H9 (cell line): ENCODE data around the gene CAMK2N1. TPM values are rescaled to one million over a fixed set of nuclear protein-coding genes. Genes with fewer than 3 reads are reported as not detected.

ENCODE experiments used
- DNase-seq: peaks from one replicate; pipeline ENCODE4 v3.0.0-alpha.2; 2017
- H2AFZ ChIP-seq: one replicate; pipeline ENCODE4 v1.6.1; 2013; ENCODE audit warnings: mild to moderate bottlenecking, low read length, control low read depth, moderate library complexity
- H2AK5ac ChIP-seq: 2 replicates; pipeline ENCODE4 v1.6.1; 2013; ENCODE audit warnings: low read length, control low read depth, mixed read lengths; ENCODE audit not compliant: insufficient read length
- H2BK120ac ChIP-seq: one replicate; pipeline ENCODE4 v1.6.1; 2013; ENCODE audit warnings: low read depth, mild to moderate bottlenecking, low read length, control low read depth, inconsistent platforms; ENCODE audit not compliant: poor library complexity, severe bottlenecking
- H2BK12ac ChIP-seq: 2 replicates; pipeline ENCODE4 v1.6.1; 2013; ENCODE audit warnings: low read length, control low read depth, mixed read lengths, low read depth; ENCODE audit not compliant: insufficient read length
- H2BK15ac ChIP-seq: 2 replicates; pipeline ENCODE4 v1.6.1; 2013; ENCODE audit warnings: low read depth, low read length, control low read depth
- H2BK20ac ChIP-seq: one replicate; pipeline ENCODE4 v1.6.1; 2013; ENCODE audit warnings: low read depth, mild to moderate bottlenecking, low read length, control low read depth, inconsistent platforms; ENCODE audit not compliant: poor library complexity, severe bottlenecking
- H2BK5ac ChIP-seq: 2 replicates; pipeline ENCODE4 v1.6.1; 2013; ENCODE audit warnings: low read length, control low read depth, mixed read lengths; ENCODE audit not compliant: insufficient read length
- H3K14ac ChIP-seq: 2 replicates; pipeline ENCODE4 v1.6.1; 2013; ENCODE audit warnings: low read length, control low read depth; ENCODE audit not compliant: insufficient read depth
- H3K18ac ChIP-seq: 2 replicates; pipeline ENCODE4 v1.6.1; 2013; ENCODE audit warnings: low read depth, mild to moderate bottlenecking, mixed read lengths, low read length, control low read depth; ENCODE audit not compliant: insufficient read length
- H3K23ac ChIP-seq: 2 replicates; pipeline ENCODE4 v1.6.1; 2013; ENCODE audit warnings: low read length, control low read depth, mixed read lengths, low read depth; ENCODE audit not compliant: insufficient read length
- H3K23me2 ChIP-seq: 2 replicates; pipeline ENCODE4 v1.6.1; 2013; ENCODE audit warnings: low read depth, mild to moderate bottlenecking, mixed read lengths, low read length, control low read depth; ENCODE audit not compliant: insufficient read length, poor library complexity, severe bottlenecking
- H3K27ac ChIP-seq: 2 replicates; pipeline ENCODE4 v1.5.1; 2013; ENCODE audit warnings: low read length, control low read depth, mixed read lengths, low read depth; ENCODE audit not compliant: insufficient read length
- H3K27me3 ChIP-seq: 2 replicates; pipeline ENCODE4 v1.6.1; 2013; ENCODE audit warnings: low read length, control low read depth, inconsistent platforms; ENCODE audit not compliant: insufficient read depth
- H3K4ac ChIP-seq: 2 replicates; pipeline ENCODE4 v1.6.1; 2013; ENCODE audit warnings: low read depth, mild to moderate bottlenecking, control low read depth, inconsistent platforms, low read length, moderate library complexity
- H3K4me1 ChIP-seq: 2 replicates; pipeline ENCODE4 v1.6.1; 2013; ENCODE audit warnings: low read length, control low read depth, inconsistent platforms; ENCODE audit not compliant: insufficient read depth
- H3K4me2 ChIP-seq: 2 replicates; pipeline ENCODE4 v1.6.1; 2013; ENCODE audit warnings: low read length, control low read depth, mixed read lengths; ENCODE audit not compliant: insufficient read length, insufficient read depth
- H3K56ac ChIP-seq: 2 replicates; pipeline ENCODE4 v1.6.1; 2013; ENCODE audit warnings: low read depth, mild to moderate bottlenecking, mixed read lengths, low read length, control low read depth; ENCODE audit not compliant: insufficient read length
- H3K79me1 ChIP-seq: 2 replicates; pipeline ENCODE4 v1.6.1; 2013; ENCODE audit warnings: low read depth, mild to moderate bottlenecking, moderate library complexity, low read length, control low read depth, inconsistent platforms; ENCODE audit not compliant: insufficient read depth, poor library complexity, severe bottlenecking
- H3K79me2 ChIP-seq: 2 replicates; pipeline ENCODE4 v1.6.1; 2013; ENCODE audit warnings: low read length, control low read depth, inconsistent platforms; ENCODE audit not compliant: insufficient read depth
- H3K9ac ChIP-seq: 2 replicates; pipeline ENCODE4 v1.6.1; 2013; ENCODE audit warnings: low read length, control low read depth, mixed read lengths; ENCODE audit not compliant: insufficient read length; ENCODE audit errors: extremely low read depth
- H3K9me3 ChIP-seq: one replicate; pipeline ENCODE4 v1.6.1; 2013; ENCODE audit warnings: low read depth, low read length, inconsistent platforms; ENCODE audit not compliant: control insufficient read depth
- H3T11ph ChIP-seq: one replicate; pipeline ENCODE4 v1.6.1; 2013; ENCODE audit warnings: mild to moderate bottlenecking, low read length, control low read depth, inconsistent platforms
- H4K20me1 ChIP-seq: one replicate; pipeline ENCODE4 v1.6.1; 2013; ENCODE audit not compliant: control insufficient read depth, insufficient read length, insufficient read depth
- H4K5ac ChIP-seq: 2 replicates; pipeline ENCODE4 v1.6.1; 2013; ENCODE audit warnings: low read depth, mild to moderate bottlenecking, mixed read lengths, low read length, control low read depth; ENCODE audit not compliant: insufficient read length
- H4K8ac ChIP-seq: replicated peaks from 2 replicates; pipeline ENCODE4 v1.6.1; 2013; ENCODE audit warnings: low read length, control low read depth, mixed read lengths, low read depth; ENCODE audit not compliant: insufficient read length
- H4K91ac ChIP-seq: 2 replicates; pipeline ENCODE4 v1.6.1; 2013; ENCODE audit warnings: low read depth, mild to moderate bottlenecking, moderate library complexity, mixed read lengths, low read length, control low read depth; ENCODE audit not compliant: insufficient read length
- H3K27ac Mint-ChIP-seq, 3 experiments: 2 replicates in 2 of 3; 3 replicates in 1 of 3; pipeline ENCODE4 v1.8.0; 2020 to 2021; ENCODE audit warnings: mixed read lengths in 3 of 3, mild to moderate bottlenecking in 1 of 3, moderate library complexity in 1 of 3
- H3K27me3 Mint-ChIP-seq: 2 replicates; pipeline ENCODE4 v1.8.0; 2021; ENCODE audit warnings: low read depth, mild to moderate bottlenecking, moderate library complexity, mixed read lengths
- H3K36me3 Mint-ChIP-seq, 3 experiments: 2 replicates in 2 of 3; 3 replicates in 1 of 3; pipeline ENCODE4 v1.8.0; 2020 to 2021; ENCODE audit warnings: low read depth in 3 of 3, mixed read lengths in 3 of 3; ENCODE audit not compliant: insufficient read depth in 1 of 3
- H3K4me1 Mint-ChIP-seq, 2 experiments: 2 replicates each; pipeline ENCODE4 v1.8.0; 2020; ENCODE audit warnings: mixed read lengths in 2 of 2
- H3K4me3 Mint-ChIP-seq, 2 experiments: 2 replicates in 1 of 2; 3 replicates in 1 of 2; pipeline ENCODE4 v1.8.0; 2020 to 2021; ENCODE audit warnings: mild to moderate bottlenecking in 2 of 2, mixed read lengths in 2 of 2, moderate library complexity in 1 of 2
- H3K9me3 Mint-ChIP-seq, 2 experiments: 2 replicates in 1 of 2; 3 replicates in 1 of 2; pipeline ENCODE4 v1.8.0; 2020; ENCODE audit warnings: mild to moderate bottlenecking in 2 of 2, mixed read lengths in 2 of 2, moderate library complexity in 1 of 2
- WGBS: extraction: QIAGEN DNeasy Blood & Tissue Kit; methylation state at CpG from one replicate; pipeline ENCODE4 v1.1.7; 2013; ENCODE audit warnings: missing lambda C conversion rate, low lambda C conversion rate, mixed read lengths; ENCODE audit not compliant: insufficient read length; ENCODE audit errors: extremely low coverage; 5-methylcytosine and 5-hydroxymethylcytosine counted together
- total RNA-seq: library from RNA; stranded (reverse); gene quantifications from 2 replicates; pipeline ENCODE4 v1.2.1, GENCODE V29; 2021
- TF ChIP-seq, protein P1 (sequence below): fragments of 200-600 bp; sonication (generic); conservative IDR thresholded peaks from 3 replicates; pipeline ENCODE4 v1.8.0; 2021; ENCODE audit warnings: antibody characterized with exemption, mild to moderate bottlenecking

The CAMK2N1 gene
- total RNA-seq, 1 experiment from 2014 or later = 1.2 TPM

DNA sequence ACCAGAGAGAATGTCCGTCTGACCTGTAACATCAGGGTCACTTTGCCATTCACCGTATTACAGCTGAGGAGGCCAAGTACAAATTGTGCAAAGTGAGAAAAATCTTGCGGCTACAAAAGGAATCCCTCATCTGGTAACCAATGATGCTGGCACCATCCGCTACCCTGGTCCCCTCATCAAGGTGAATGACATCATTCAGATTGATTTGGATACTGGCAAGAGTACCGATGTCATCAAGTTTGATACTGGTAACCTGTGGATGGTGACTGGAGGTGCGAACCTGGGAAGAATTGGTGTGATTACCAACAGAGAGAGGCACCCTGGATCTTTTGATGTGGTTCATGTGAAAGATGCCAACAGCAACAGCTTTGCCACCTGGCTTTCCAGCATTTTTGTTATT is 40.3 kb upstream of the CAMK2N1 start:
- DNase-seq = no peak

More for the DNA sequence above, 40.3 kb upstream of the CAMK2N1 start:
- Histone ChIP-seq H2BK15ac (no peak overlapping the region), H2BK20ac (no peak overlapping the region), H4K91ac (no peak overlapping the region), H2BK120ac (no peak overlapping the region), H3K4me2 (no peak overlapping the region), H3K79me1 (no peaks in the 10 kb centered on the region), H4K20me1 (no peaks in the 10 kb centered on the region), H4K8ac (no peak overlapping the region), H3K14ac (no peak overlapping the region), H2AFZ (no peak overlapping the region), H4K5ac (no peak overlapping the region), H3K4ac (no peak overlapping the region), H3T11ph (no peak overlapping the region), H2BK5ac (no peak overlapping the region), H3K79me2 (no peaks in the 10 kb centered on the region), H3K23ac (no peak overlapping the region), H2BK12ac (no peak overlapping the region), H3K56ac (no peak overlapping the region), H3K9ac (no peak overlapping the region), H3K27ac (no peak overlapping the region), H2AK5ac (no peak overlapping the region), H3K23me2 (peaks cover 4% of the 10 kb centered on the region), H3K27me3 (no peaks in the 10 kb centered on the region; the same call in 1 of the 2 replicates), H3K18ac (no peak overlapping the region), H3K9me3 (no peaks in the 10 kb centered on the region), H3K4me1 (no peaks in the 10 kb centered on the region)
- H3K27ac Mint-ChIP-seq = no peak overlapping the region
- peaks cover 74% of the 10 kb centered on the region for H3K27me3 Mint-ChIP-seq
- WGBS = no CpG with 5 or more reads among the region's 6 CpGs
- H3K4me3 Mint-ChIP-seq = no peak overlapping the region
- no peaks in the 10 kb centered on the region for H3K9me3 Mint-ChIP-seq
- TF ChIP-seq, protein P1, sequence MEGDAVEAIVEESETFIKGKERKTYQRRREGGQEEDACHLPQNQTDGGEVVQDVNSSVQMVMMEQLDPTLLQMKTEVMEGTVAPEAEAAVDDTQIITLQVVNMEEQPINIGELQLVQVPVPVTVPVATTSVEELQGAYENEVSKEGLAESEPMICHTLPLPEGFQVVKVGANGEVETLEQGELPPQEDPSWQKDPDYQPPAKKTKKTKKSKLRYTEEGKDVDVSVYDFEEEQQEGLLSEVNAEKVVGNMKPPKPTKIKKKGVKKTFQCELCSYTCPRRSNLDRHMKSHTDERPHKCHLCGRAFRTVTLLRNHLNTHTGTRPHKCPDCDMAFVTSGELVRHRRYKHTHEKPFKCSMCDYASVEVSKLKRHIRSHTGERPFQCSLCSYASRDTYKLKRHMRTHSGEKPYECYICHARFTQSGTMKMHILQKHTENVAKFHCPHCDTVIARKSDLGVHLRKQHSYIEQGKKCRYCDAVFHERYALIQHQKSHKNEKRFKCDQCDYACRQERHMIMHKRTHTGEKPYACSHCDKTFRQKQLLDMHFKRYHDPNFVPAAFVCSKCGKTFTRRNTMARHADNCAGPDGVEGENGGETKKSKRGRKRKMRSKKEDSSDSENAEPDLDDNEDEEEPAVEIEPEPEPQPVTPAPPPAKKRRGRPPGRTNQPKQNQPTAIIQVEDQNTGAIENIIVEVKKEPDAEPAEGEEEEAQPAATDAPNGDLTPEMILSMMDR = no peak
- H3K36me3 Mint-ChIP-seq = no peaks in the 10 kb centered on the region
- peaks cover 4 to 5% of the 10 kb centered on the region in 2 experiments; a peak in 2 of 4 replicates for H3K4me1 Mint-ChIP-seq
